HepG2 (cell line): ENCODE results near the gene TCAP. TPM values are rescaled to one million over a fixed set of nuclear protein-coding genes. Genes with fewer than 3 reads are reported as not detected.

Source experiments
- CHCHD3 ChIP-seq: sonication (generic); formaldehyde crosslinking; IDR thresholded peaks from 2 replicates; pipeline ENCODE4 v1.8.0; 2022; ENCODE audit warnings: mild to moderate bottlenecking, missing genetic modification reagents, moderate library complexity
- DNMT3B ChIP-seq: conservative IDR thresholded peaks from 2 replicates; pipeline ENCODE4 v1.6.1; 2016; ENCODE audit warnings: missing biosample characterization, control low read depth
- MTA1 ChIP-seq: sonication (generic); formaldehyde crosslinking; IDR thresholded peaks from 2 replicates; pipeline ENCODE4 v1.4.0; 2020; ENCODE audit warnings: missing genetic modification reagents, mild to moderate bottlenecking, borderline replicate concordance
- MZF1 ChIP-seq: sonication (generic); formaldehyde crosslinking; IDR thresholded peaks from 2 replicates; pipeline ENCODE4 v1.8.1; 2023; ENCODE audit warnings: mild to moderate bottlenecking, missing genetic modification reagents, borderline replicate concordance
- POLR2AphosphoS5 ChIP-seq: IDR thresholded peaks from 2 replicates; pipeline ENCODE4 v1.6.1; 2012; ENCODE audit warnings: low read depth, low read length
- POLR2G ChIP-seq: fragments of 200-400 bp; formaldehyde crosslinking; IDR thresholded peaks from 2 replicates; pipeline ENCODE4 v1.6.1; 2018; ENCODE audit warnings: mild to moderate bottlenecking, low read depth, low read length, moderate library complexity
- RARG ChIP-seq: sonication (generic); formaldehyde crosslinking; IDR thresholded peaks from 2 replicates; pipeline ENCODE4 v1.4.0; 2020; ENCODE audit warnings: low read depth, mild to moderate bottlenecking, missing genetic modification reagents
- ZBTB42 ChIP-seq: sonication (generic); formaldehyde crosslinking; IDR thresholded peaks from 2 replicates; pipeline ENCODE4 v1.5.0; 2020; ENCODE audit warnings: mild to moderate bottlenecking, missing genetic modification reagents
- ZC3H13 ChIP-seq: sonication (generic); formaldehyde crosslinking; IDR thresholded peaks from 2 replicates; pipeline ENCODE4 v1.8.1; 2023; ENCODE audit warnings: mild to moderate bottlenecking, missing genetic modification reagents, moderate library complexity
- ZFP91 ChIP-seq: sonication (generic); formaldehyde crosslinking; IDR thresholded peaks from 2 replicates; pipeline ENCODE4 v1.9.0; 2022; ENCODE audit warnings: missing genetic modification reagents, mild to moderate bottlenecking, borderline replicate concordance
- ZNF552 ChIP-seq: sonication (generic); formaldehyde crosslinking; IDR thresholded peaks from 2 replicates; pipeline ENCODE4 v1.9.0; 2022; ENCODE audit warnings: missing genetic modification reagents, mild to moderate bottlenecking, borderline replicate concordance
- ZNF563 ChIP-seq: sonication (generic); formaldehyde crosslinking; IDR thresholded peaks from 2 replicates; pipeline ENCODE4 v1.8.0; 2022; ENCODE audit warnings: mild to moderate bottlenecking, moderate library complexity, missing genetic modification reagents
- ZNF577 ChIP-seq: sonication (generic); formaldehyde crosslinking; IDR thresholded peaks from 2 replicates; pipeline ENCODE4 v1.4.0; 2020; ENCODE audit warnings: mild to moderate bottlenecking, low read depth, missing genetic modification reagents, borderline replicate concordance
- ZNF672 ChIP-seq: sonication (generic); formaldehyde crosslinking; IDR thresholded peaks from 2 replicates; pipeline ENCODE4 v1.8.1; 2022; ENCODE audit warnings: missing genetic modification reagents
- ZNF883 ChIP-seq: sonication (generic); formaldehyde crosslinking; IDR thresholded peaks from 2 replicates; pipeline ENCODE4 v1.5.1; 2020; ENCODE audit warnings: mild to moderate bottlenecking, missing genetic modification reagents; ENCODE audit errors: not compliant biosample characterization
- ZSCAN9 ChIP-seq: IDR thresholded peaks from 2 replicates; pipeline ENCODE4 v1.6.1; 2016; ENCODE audit warnings: borderline replicate concordance
- polyA plus RNA-seq, 8 experiments: library from polyadenylated mRNA; depleted of rRNA in 3 of 8; stranded (reverse) in 7 of 8; unstranded in 1 of 8; fragments of >200 nt; fragmentation: Illumina TruSeq in 4 of 8; extraction: Trizol in 4 of 8; gene quantifications; 2 replicates each; pipeline versions ENCODE4 v1.2.1 to v1.2.3, GENCODE V29; 2011 to 2016; ENCODE audit warnings: low read depth in 4 of 8, missing spikeins in 1 of 8, mixed read lengths in 1 of 8; ENCODE audit not compliant: insufficient read depth in 1 of 8
- total RNA-seq, 5 experiments: library from RNA; depleted of rRNA; stranded (reverse); fragments of >200 nt; fragmentation: Illumina TruSeq; extraction: Trizol; gene quantifications; 2 replicates each; pipeline ENCODE4 v1.2.3, GENCODE V29; 2016; ENCODE audit warnings: low read depth in 1 of 5
- TF ChIP-seq, protein P1 (sequence below): sonication (generic); formaldehyde crosslinking; IDR thresholded peaks from 2 replicates; pipeline ENCODE4 v1.5.0; 2020; ENCODE audit warnings: mild to moderate bottlenecking, missing genetic modification reagents
- TF ChIP-seq, protein P2 (sequence below): sonication (generic); formaldehyde crosslinking; conservative IDR thresholded peaks from 2 replicates; pipeline ENCODE4 v1.4.0; 2020; ENCODE audit warnings: missing genetic modification reagents
- TF ChIP-seq, protein P3 (sequence below): sonication (generic); formaldehyde crosslinking; IDR thresholded peaks from 2 replicates; pipeline ENCODE4 v1.5.0; 2020; ENCODE audit warnings: mild to moderate bottlenecking, missing genetic modification reagents, borderline replicate concordance

Gene TCAP
- total and polyA plus RNA-seq, 2 of the 13 experiments (the other 11 are each of a cell fraction or from before 2014, with no cell fraction given): 0.24 to 0.65 TPM

GRCh38 chr17:39700148-39700987 lies 35.2 kb downstream of the TCAP start (continued):
- TF ChIP-seq, protein P1, sequence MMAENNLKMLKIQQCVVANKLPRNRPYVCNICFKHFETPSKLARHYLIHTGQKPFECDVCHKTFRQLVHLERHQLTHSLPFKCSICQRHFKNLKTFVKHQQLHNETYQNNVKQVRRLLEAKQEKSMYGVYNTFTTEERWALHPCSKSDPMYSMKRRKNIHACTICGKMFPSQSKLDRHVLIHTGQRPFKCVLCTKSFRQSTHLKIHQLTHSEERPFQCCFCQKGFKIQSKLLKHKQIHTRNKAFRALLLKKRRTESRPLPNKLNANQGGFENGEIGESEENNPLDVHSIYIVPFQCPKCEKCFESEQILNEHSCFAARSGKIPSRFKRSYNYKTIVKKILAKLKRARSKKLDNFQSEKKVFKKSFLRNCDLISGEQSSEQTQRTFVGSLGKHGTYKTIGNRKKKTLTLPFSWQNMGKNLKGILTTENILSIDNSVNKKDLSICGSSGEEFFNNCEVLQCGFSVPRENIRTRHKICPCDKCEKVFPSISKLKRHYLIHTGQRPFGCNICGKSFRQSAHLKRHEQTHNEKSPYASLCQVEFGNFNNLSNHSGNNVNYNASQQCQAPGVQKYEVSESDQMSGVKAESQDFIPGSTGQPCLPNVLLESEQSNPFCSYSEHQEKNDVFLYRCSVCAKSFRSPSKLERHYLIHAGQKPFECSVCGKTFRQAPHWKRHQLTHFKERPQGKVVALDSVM (CRISPR knock-in tag): no peak
- TF ChIP-seq ZNF563 (CRISPR knock-in tag): peak; percentile 72; the same call in 1 of the 2 replicates
- no peak for TF ChIP-seq DNMT3B (CRISPR knock-in tag)
- TF ChIP-seq MZF1 (CRISPR knock-in tag): no peak
- TF ChIP-seq ZFP91 (CRISPR knock-in tag): peak; percentile 31; the same call in 1 of the 2 replicates
- peak; percentile 38; the same call in 1 of the 2 replicates for TF ChIP-seq MTA1 (CRISPR knock-in tag)
- TF ChIP-seq ZC3H13 (CRISPR knock-in tag): no peak
- peak; percentile 55 for TF ChIP-seq ZNF883 (CRISPR knock-in tag)
- TF ChIP-seq, protein P2, sequence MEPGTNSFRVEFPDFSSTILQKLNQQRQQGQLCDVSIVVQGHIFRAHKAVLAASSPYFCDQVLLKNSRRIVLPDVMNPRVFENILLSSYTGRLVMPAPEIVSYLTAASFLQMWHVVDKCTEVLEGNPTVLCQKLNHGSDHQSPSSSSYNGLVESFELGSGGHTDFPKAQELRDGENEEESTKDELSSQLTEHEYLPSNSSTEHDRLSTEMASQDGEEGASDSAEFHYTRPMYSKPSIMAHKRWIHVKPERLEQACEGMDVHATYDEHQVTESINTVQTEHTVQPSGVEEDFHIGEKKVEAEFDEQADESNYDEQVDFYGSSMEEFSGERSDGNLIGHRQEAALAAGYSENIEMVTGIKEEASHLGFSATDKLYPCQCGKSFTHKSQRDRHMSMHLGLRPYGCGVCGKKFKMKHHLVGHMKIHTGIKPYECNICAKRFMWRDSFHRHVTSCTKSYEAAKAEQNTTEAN (CRISPR knock-in tag): peak; percentile 54; the same call in 1 of the 2 replicates
- peak; percentile 71; the same call in 1 of the 2 replicates for TF ChIP-seq ZBTB42 (CRISPR knock-in tag)
- TF ChIP-seq ZNF552 (CRISPR knock-in tag): no peak
- 0 out of 2 replicates have a peak, but pooled peaks have one; percentile 6 for TF ChIP-seq ZSCAN9 (CRISPR knock-in tag)
- no peak for TF ChIP-seq RARG (CRISPR knock-in tag)
- TF ChIP-seq POLR2AphosphoS5: no peak
- no peak for TF ChIP-seq ZNF672 (CRISPR knock-in tag)
- 0 out of 2 replicates have a peak, but pooled peaks have one; percentile 6 for TF ChIP-seq POLR2G
- TF ChIP-seq, protein P3, sequence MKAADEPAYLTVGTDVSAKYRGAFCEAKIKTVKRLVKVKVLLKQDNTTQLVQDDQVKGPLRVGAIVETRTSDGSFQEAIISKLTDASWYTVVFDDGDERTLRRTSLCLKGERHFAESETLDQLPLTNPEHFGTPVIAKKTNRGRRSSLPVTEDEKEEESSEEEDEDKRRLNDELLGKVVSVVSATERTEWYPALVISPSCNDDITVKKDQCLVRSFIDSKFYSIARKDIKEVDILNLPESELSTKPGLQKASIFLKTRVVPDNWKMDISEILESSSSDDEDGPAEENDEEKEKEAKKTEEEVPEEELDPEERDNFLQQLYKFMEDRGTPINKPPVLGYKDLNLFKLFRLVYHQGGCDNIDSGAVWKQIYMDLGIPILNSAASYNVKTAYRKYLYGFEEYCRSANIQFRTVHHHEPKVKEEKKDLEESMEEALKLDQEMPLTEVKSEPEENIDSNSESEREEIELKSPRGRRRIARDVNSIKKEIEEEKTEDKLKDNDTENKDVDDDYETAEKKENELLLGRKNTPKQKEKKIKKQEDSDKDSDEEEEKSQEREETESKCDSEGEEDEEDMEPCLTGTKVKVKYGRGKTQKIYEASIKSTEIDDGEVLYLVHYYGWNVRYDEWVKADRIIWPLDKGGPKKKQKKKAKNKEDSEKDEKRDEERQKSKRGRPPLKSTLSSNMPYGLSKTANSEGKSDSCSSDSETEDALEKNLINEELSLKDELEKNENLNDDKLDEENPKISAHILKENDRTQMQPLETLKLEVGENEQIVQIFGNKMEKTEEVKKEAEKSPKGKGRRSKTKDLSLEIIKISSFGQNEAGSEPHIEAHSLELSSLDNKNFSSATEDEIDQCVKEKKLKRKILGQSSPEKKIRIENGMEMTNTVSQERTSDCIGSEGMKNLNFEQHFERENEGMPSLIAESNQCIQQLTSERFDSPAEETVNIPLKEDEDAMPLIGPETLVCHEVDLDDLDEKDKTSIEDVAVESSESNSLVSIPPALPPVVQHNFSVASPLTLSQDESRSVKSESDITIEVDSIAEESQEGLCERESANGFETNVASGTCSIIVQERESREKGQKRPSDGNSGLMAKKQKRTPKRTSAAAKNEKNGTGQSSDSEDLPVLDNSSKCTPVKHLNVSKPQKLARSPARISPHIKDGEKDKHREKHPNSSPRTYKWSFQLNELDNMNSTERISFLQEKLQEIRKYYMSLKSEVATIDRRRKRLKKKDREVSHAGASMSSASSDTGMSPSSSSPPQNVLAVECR (CRISPR knock-in tag): peak; percentile 53; the same call in 1 of the 2 replicates
- no peak for TF ChIP-seq ZNF577
- TF ChIP-seq CHCHD3 (CRISPR knock-in tag): no peak
